Measurements from ENCODE around the gene MRPL50. TPM values are rescaled to one million over a fixed set of nuclear protein-coding genes. Genes with fewer than 3 reads are reported as not detected.

Gene MRPL50
- total RNA-seq, 3 donors from 2014 or later (not counting 1 experiment from before 2014, with no cell fraction given): 4.4 to 5.9 (median 5.1) TPM

DNA sequence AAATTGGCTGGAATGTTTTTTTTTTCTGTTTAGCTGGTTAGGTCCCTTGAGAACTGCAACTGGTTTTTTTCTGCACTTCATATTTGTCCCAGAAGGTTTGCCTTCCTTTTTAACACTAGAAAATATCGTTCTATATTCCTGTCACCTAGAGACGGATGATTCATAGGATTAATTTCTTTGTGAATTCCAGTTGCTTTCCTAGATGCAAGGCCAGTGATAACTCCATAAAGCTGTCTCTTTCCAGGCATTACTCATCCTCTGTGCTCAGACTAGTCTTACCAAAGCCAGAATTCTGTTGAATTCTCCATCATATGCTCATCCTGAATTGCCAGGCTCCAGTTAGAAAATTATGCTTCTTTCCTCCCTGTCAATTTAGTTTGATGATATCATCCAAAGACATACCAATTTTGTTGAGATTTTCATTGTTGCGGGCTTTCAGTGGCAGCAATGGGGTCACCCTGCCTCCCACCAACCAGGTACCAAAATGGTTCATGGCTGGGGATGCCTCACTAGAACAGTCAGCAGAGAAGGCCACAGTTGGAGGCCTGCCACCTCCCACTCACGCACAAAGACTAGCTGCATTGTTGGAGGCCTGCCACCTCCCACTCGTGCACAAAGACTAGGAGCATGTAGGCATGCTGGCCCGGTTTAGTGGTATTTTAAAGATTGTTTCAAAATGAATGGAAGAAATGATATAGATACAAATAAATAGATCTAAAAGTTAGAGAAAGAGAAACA, 22.1 kb downstream of the MRPL50 start:
- 95% methylated on average over 6 of the region's 6 CpGs for WGBS (ENCODE audit: insufficient coverage)
- no peak for ATAC-seq
- no peak overlapping the region for H3K27ac Mint-ChIP-seq

DNA sequence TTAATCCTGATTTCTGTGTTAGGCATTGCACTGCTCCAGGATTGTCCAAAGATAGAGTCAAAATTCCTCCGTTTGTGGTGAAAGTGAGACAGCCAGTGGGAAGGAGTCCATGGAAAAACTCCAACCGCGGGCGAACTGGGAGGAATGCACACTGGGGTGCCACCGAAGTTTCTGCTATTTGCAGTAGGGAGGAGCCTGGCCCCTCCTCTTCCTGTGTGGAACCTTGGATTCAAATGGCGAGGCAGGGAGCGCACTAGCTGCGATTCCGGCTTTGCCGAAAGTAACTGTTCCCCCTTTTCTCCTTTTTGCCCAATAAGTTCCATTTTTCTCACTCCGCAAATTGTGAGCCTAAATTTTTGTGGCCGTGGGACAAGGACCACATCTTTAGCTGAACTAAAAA, 22.9 kb downstream of the MRPL50 start:
- H3K4me3 Mint-ChIP-seq: no peak overlapping the region
- Histone ChIP-seq H3K9me3 (ENCODE audit: control insufficient read depth, insufficient read depth, low read length) (no peaks in the 10 kb centered on the region), H3K4me3 (ENCODE audit: low read length) (no peak overlapping the region), H3K27ac (ENCODE audit: low read length) (no peak overlapping the region), H3K4me1 (ENCODE audit: control insufficient read depth, insufficient read depth, low read length) (no peaks in the 10 kb centered on the region), H3K27me3 (ENCODE audit: control insufficient read depth, insufficient read depth, low read length) (no peaks in the 10 kb centered on the region), H3K36me3 (ENCODE audit: control insufficient read depth, insufficient read depth, low read length) (no peaks in the 10 kb centered on the region)
- H3K27ac Mint-ChIP-seq: no peak overlapping the region
- TF ChIP-seq, protein P1, sequence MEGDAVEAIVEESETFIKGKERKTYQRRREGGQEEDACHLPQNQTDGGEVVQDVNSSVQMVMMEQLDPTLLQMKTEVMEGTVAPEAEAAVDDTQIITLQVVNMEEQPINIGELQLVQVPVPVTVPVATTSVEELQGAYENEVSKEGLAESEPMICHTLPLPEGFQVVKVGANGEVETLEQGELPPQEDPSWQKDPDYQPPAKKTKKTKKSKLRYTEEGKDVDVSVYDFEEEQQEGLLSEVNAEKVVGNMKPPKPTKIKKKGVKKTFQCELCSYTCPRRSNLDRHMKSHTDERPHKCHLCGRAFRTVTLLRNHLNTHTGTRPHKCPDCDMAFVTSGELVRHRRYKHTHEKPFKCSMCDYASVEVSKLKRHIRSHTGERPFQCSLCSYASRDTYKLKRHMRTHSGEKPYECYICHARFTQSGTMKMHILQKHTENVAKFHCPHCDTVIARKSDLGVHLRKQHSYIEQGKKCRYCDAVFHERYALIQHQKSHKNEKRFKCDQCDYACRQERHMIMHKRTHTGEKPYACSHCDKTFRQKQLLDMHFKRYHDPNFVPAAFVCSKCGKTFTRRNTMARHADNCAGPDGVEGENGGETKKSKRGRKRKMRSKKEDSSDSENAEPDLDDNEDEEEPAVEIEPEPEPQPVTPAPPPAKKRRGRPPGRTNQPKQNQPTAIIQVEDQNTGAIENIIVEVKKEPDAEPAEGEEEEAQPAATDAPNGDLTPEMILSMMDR (IDR thresholded peaks at IDR 0.05): no peak
- no peaks in the 10 kb centered on the region for H3K4me1 Mint-ChIP-seq
- H3K27me3 Mint-ChIP-seq (ENCODE audit: low read depth in 2 of 2): peaks cover 10 to 23% of the 10 kb centered on the region in 2 donors
- DNase-seq: no peak
- 94% methylated on average over 12 of the region's 12 CpGs for WGBS (ENCODE audit: insufficient coverage)
- intact Hi-C loops (cut with micrococcal nuclease): loop anchor here (5.0 kb wide), 1 partner anchor 52 kb away; no protein-coding TSS in a partner anchor
- H3K36me3 Mint-ChIP-seq: no peaks in the 10 kb centered on the region
- H3K9me3 Mint-ChIP-seq: no peaks in the 10 kb centered on the region
- no peak for ATAC-seq

More for the DNA sequence above, 22.1 kb downstream of the MRPL50 start:
- peaks cover 6 to 20% of the 10 kb centered on the region in 2 donors for H3K27me3 Mint-ChIP-seq (ENCODE audit: low read depth in 2 of 2)
- DNase-seq: no peak
- no peaks in the 10 kb centered on the region for H3K4me1 Mint-ChIP-seq
- H3K4me1 ChIP-seq (ENCODE audit: control insufficient read depth, insufficient read depth, low read length): no peaks in the 10 kb centered on the region
- no peaks in the 10 kb centered on the region for H3K36me3 Mint-ChIP-seq
- no peaks in the 10 kb centered on the region for H3K9me3 Mint-ChIP-seq
- H3K4me3 Mint-ChIP-seq: no peak overlapping the region
- no peaks in the 10 kb centered on the region for H3K36me3 ChIP-seq (ENCODE audit: control insufficient read depth, insufficient read depth, low read length)
- TF ChIP-seq, protein P1 (IDR thresholded peaks at IDR 0.05): no peak
- no peaks in the 10 kb centered on the region for H3K9me3 ChIP-seq (ENCODE audit: control insufficient read depth, insufficient read depth, low read length)
- no peaks in the 10 kb centered on the region for H3K27me3 ChIP-seq (ENCODE audit: control insufficient read depth, insufficient read depth, low read length)
- intact Hi-C loops (cut with micrococcal nuclease): loop anchor here (5.0 kb wide), 1 partner anchor 51 kb away; no protein-coding TSS in a partner anchor
- H3K27ac ChIP-seq (ENCODE audit: low read length): no peak overlapping the region
- no peak overlapping the region for H3K4me3 ChIP-seq (ENCODE audit: low read length)

DNA sequence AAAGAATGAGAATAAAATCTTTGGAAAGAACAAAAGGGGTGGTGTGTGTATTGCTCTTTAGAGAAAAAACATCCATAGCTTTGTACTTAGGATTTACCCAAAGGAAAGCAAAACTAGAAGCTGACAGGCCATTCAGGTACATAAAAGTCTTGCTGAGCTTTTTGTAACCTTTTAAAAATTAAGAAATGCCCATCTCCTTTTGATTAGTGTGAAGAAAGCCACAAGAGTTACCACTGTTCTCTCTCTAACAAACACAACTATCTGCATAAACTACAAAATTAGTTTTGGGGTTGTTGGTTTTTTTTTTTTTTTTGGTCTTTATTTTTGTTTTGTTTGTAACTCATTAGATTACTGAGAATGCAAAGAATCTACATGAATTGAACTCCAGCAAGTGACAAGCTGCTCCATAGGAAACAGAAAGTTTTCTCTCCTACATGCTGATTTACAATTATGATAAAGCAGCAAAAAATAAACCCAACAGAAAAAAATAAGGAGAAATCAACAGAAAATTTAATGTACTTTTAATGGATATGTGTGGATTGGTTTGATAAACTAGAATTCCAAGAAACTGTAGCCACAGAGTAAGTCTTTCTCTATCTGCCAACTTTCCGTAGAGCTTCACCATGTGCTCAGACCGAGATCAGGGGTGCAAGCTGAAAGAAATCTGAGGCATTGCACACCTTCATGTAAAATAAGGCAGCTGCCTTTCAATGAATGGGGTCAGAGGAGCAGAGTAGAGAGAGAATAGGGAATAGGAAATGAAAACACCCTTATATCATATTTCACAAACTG, 25.9 kb downstream of the MRPL50 start:
- intact Hi-C loops (cut with micrococcal nuclease): no loop called here
- H3K27me3 ChIP-seq (ENCODE audit: control insufficient read depth, insufficient read depth, low read length): no peaks in the 10 kb centered on the region
- Mint-ChIP-seq H3K9me3 (no peaks in the 10 kb centered on the region), H3K4me1 (no peaks in the 10 kb centered on the region), H3K27ac (no peak overlapping the region), H3K27me3 (ENCODE audit: low read depth in 2 of 2) (peaks cover 10 to 20% of the 10 kb centered on the region in 2 donors), H3K36me3 (no peaks in the 10 kb centered on the region), H3K4me3 (no peak overlapping the region)
- DNase-seq: no peak
- ATAC-seq: no peak
- no peaks in the 10 kb centered on the region for H3K9me3 ChIP-seq (ENCODE audit: control insufficient read depth, insufficient read depth, low read length)
- TF ChIP-seq, protein P1 (IDR thresholded peaks at IDR 0.05): no peak
- H3K36me3 ChIP-seq (ENCODE audit: control insufficient read depth, insufficient read depth, low read length): no peaks in the 10 kb centered on the region
- WGBS (ENCODE audit: insufficient coverage): 64% methylated on average over 2 of the region's 2 CpGs
- no peak overlapping the region for H3K4me3 ChIP-seq (ENCODE audit: low read length)
- H3K4me1 ChIP-seq (ENCODE audit: control insufficient read depth, insufficient read depth, low read length): no peaks in the 10 kb centered on the region
- no peak overlapping the region for H3K27ac ChIP-seq (ENCODE audit: low read length)

All from natural killer cell (primary cell).